HUES64 (cell line): ENCODE results near the gene BATF.

Experiments
- H3K27ac ChIP-seq: 2 replicates; pipeline ENCODE4 v1.7.0; 2013; ENCODE audit warnings: low read depth, low read length, inconsistent platforms
- H3K27me3 ChIP-seq: 2 replicates; pipeline ENCODE4 v1.6.1; 2013; ENCODE audit warnings: mild to moderate bottlenecking, low read length; ENCODE audit not compliant: insufficient read depth
- H3K36me3 ChIP-seq: 2 replicates; pipeline ENCODE4 v1.6.1; 2013; ENCODE audit warnings: mild to moderate bottlenecking, low read length; ENCODE audit not compliant: insufficient read depth
- H3K4me1 ChIP-seq: 2 replicates; pipeline ENCODE4 v1.6.1; 2013; ENCODE audit warnings: mild to moderate bottlenecking, low read length, moderate library complexity; ENCODE audit not compliant: insufficient read depth
- H3K4me3 ChIP-seq: 2 replicates; pipeline ENCODE4 v1.5.1; 2013; ENCODE audit warnings: mild to moderate bottlenecking, low read length, moderate library complexity
- H3K9ac ChIP-seq: 2 replicates; pipeline ENCODE4 v1.6.1; 2013; ENCODE audit warnings: mild to moderate bottlenecking, low read depth, low read length
- H3K9me3 ChIP-seq: 2 replicates; pipeline ENCODE4 v1.6.1; 2013; ENCODE audit warnings: low read depth, low read length; ENCODE audit not compliant: insufficient read depth
- WGBS: fragments of 150-250, 120-280 bp; methylation state at CpG from one replicate; pipeline ENCODE4 v1.1.7; 2013; ENCODE audit warnings: missing lambda C conversion rate; 5-methylcytosine and 5-hydroxymethylcytosine counted together

BATF gene

DNA sequence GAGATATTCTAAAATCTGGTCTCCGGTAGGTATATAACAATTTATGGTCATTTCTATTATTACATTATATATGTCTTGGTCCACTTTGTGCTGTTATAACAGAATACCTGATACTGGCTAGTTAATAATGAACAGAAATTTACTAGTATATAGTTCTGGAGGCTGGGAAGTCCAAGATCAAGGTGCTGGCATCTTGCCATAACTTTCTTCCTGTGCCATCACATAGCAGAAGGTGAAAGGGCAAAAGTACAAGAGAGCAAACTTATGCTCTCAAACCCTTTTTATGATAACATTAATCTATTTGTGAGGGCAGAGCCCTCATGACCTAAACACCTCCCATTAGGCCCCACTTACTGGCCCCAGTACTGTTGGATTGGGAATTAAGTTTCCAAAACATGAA lies 17.9 kb upstream of the BATF start:
- Histone ChIP-seq H3K36me3 (no peaks in the 10 kb centered on the region), H3K9ac (no peak overlapping the region), H3K4me1 (no peaks in the 10 kb centered on the region), H3K27ac (no peak overlapping the region), H3K9me3 (peaks cover 6% of the 10 kb centered on the region; the same call in 1 of the 2 replicates), H3K4me3 (no peak overlapping the region), H3K27me3 (no peaks in the 10 kb centered on the region)
- WGBS: no CpG with 5 or more reads among the region's 1 CpG

DNA sequence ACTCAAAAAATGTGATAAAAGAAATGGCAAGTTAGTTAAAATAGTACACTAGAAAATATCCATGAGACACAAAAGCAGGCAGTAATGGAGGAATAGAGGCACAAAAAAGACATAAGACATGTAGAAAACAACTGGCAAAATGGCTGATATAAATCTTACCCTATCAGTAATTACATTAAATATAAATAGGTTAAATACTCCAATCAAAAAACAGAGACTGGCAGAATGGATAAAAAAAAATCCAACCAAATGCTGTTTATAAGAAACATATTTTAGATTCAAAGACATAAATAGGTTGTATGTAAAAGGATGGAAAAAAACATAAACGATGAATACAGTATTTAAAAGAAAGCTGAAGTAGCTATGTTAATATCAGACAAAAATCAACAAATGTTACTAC lies 15.3 kb upstream of the BATF start:
- Histone ChIP-seq H3K27me3 (no peaks in the 10 kb centered on the region), H3K36me3 (no peaks in the 10 kb centered on the region), H3K9me3 (peaks cover 6% of the 10 kb centered on the region; the same call in 1 of the 2 replicates), H3K27ac (no peak overlapping the region), H3K4me3 (no peak overlapping the region), H3K9ac (no peak overlapping the region), H3K4me1 (no peaks in the 10 kb centered on the region)
- WGBS: no CpG with 5 or more reads among the region's 1 CpG

DNA sequence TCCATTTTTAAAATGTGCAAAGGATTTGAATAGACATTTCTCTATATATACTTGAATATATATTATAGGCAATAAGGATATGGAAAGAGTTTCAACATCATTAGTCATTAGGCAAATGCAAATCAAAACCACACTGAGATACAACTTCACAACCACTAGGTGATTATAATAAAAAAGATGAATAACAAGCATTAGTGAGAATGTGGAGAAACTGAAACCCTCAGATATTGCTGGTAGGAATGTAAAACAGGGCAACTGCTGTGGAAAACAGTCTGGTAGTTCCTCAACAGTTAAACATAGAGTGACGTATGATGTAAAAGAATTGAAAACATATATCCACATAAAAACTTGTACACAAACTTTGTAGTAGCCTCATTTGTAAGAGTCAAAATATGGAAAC lies 11.7 kb upstream of the BATF start:
- peaks cover 11% of the 10 kb centered on the region; the same call in 1 of the 2 replicates for H3K4me1 ChIP-seq
- no peak overlapping the region for H3K27ac ChIP-seq
- no peaks in the 10 kb centered on the region for H3K36me3 ChIP-seq
- no peaks in the 10 kb centered on the region for H3K27me3 ChIP-seq
- H3K9me3 ChIP-seq: peaks cover 6% of the 10 kb centered on the region; the same call in 1 of the 2 replicates
- no peak overlapping the region for H3K9ac ChIP-seq
- H3K4me3 ChIP-seq: no peak overlapping the region
- no CpG with 5 or more reads among the region's 1 CpG for WGBS

DNA sequence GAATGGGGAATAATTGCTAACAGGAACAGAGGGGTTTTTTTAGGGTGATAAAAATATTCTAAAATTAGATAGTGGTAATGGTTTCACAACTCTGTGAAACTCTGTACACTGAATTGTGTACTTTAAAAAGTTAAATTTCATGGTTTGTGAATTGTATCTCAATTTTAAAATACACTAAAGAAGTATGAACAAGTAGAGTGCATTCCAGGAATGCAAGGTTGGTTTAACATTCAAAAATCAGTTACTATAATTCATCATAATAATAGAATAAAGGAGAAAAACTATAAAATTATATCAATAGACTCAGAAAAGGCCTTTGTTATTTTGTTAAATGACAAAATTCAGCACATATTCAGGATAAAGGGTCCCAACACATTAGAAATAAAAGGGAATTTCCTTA lies 11.1 kb upstream of the BATF start:
- Histone ChIP-seq H3K9me3 (peaks cover 6% of the 10 kb centered on the region; the same call in 1 of the 2 replicates), H3K27ac (no peak overlapping the region), H3K4me1 (peaks cover 17% of the 10 kb centered on the region; the same call in 1 of the 2 replicates), H3K4me3 (no peak overlapping the region), H3K27me3 (no peaks in the 10 kb centered on the region), H3K9ac (no peak overlapping the region), H3K36me3 (no peaks in the 10 kb centered on the region)

DNA sequence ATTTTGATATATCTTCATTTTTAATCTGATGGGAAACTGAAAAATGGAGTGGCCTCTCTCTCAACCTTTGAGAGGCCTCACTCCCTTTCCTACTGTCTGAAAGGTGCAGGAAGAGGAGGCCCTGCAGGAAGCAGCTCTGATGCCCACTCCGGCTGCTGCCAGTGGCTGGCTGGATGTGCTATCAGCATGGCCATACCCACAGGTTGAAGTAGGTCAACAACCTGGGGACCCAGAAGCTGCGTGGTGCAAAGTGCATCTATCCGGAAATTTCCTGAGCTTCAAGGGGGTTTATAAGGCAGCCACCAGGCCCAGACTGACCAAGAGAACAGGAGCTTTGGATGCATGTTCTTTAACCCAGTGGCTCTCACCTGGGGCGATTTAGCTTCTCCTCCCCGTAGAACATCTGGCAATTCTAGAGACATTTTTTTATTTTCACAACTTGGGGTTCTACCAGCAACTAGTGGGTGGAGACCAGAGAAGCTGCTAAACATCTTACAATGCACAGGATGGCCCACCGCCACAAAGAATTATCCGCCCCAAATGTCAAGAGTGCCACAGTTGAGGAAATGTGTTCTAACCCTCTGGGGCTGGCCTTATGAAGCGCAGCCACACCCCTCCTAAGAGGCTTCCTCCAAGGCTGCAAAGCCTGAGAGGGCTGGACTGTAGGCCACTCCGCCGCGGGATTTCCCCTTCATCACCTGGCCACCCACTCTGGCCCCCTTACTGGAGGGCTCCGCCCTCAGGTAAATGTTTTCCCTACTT lies 8.2 kb upstream of the BATF start:
- Histone ChIP-seq H3K36me3 (no peaks in the 10 kb centered on the region), H3K9me3 (no peaks in the 10 kb centered on the region; the same call in 1 of the 2 replicates), H3K4me3 (no peak overlapping the region), H3K27me3 (no peaks in the 10 kb centered on the region), H3K9ac (no peak overlapping the region), H3K4me1 (peaks cover 17% of the 10 kb centered on the region; the same call in 1 of the 2 replicates), H3K27ac (no peak overlapping the region)
- WGBS: 89% methylated on average over 12 of the region's 12 CpGs

DNA sequence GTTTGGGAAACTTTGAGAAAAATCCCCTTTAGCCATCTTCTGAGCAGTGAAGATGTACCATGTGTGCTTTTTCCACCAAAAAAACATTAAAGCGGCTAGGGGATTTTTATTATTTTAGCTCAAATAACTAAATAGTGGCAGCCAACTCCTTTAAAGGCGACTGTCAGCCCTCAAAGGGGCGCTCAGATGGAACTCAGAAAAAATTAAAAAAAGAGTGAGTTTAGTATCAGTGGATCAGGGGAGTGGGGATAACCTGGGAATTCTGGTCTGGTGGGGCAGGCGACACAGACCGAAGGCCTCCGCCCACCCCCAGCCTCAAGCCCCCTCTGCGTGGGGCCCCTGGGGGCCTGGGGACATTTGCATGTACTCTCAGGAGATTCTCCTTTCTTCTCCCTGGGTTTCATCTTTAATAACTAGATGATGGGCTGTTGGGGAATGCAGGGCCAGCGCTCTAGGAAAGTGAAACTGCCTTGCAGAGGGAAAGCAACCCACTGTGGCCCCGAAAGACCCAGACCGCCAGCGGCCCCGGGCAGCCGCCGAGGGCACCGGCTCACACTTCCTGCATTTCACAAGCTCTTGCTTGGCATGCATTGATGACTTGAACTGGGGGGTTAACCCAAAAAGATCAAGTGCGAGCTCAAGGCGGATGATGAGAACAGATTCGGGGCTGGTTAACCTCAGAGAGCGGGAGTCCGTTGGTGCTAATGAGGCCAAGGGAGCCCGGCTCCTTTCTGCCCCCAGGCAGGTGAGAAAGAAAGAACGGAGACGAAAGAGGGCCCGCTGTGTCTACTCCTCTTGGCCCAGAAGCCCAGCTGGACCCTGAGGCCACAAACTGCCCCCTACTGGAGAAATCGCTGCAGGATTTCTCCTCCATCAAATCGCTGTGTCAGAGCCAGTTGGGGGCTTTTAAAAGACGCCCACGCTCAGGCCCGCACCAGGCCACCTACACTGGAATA lies 7.3 kb upstream of the BATF start:
- Histone ChIP-seq H3K4me3 (no peak overlapping the region), H3K27ac (no peak overlapping the region), H3K36me3 (no peaks in the 10 kb centered on the region), H3K4me1 (peaks cover 17% of the 10 kb centered on the region; the same call in 1 of the 2 replicates), H3K9me3 (no peaks in the 10 kb centered on the region; the same call in 1 of the 2 replicates), H3K9ac (no peak overlapping the region), H3K27me3 (no peaks in the 10 kb centered on the region)
- WGBS: 59% methylated on average over 29 of the region's 29 CpGs

DNA sequence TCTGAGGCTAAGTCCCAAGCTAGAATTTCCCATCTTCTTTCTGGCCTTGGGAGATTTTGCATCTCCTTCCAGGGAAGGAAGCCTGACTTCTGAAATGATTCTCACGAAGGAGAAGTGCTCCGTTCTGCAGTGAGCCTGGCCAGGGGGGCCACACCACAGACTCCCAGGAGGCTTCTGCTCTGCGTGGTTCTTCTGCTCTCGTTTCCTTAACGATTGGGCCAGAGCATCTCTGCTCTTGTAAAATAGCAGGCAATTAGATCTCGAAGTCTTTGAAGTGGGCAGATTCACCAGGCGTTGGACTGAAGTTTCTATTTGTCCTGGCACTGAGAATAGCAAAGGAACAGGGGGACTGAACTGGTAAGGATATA lies 6.7 kb upstream of the BATF start:
- H3K36me3 ChIP-seq: no peaks in the 10 kb centered on the region
- H3K27ac ChIP-seq: peak overlapping the region; percentile 20; the same call in 1 of the 2 replicates
- H3K4me1 ChIP-seq: peaks cover 17% of the 10 kb centered on the region; the same call in 1 of the 2 replicates
- no peaks in the 10 kb centered on the region; the same call in 1 of the 2 replicates for H3K9me3 ChIP-seq
- H3K4me3 ChIP-seq: no peak overlapping the region
- 70% methylated on average over 7 of the region's 7 CpGs for WGBS
- H3K27me3 ChIP-seq: no peaks in the 10 kb centered on the region
- H3K9ac ChIP-seq: no peak overlapping the region

DNA sequence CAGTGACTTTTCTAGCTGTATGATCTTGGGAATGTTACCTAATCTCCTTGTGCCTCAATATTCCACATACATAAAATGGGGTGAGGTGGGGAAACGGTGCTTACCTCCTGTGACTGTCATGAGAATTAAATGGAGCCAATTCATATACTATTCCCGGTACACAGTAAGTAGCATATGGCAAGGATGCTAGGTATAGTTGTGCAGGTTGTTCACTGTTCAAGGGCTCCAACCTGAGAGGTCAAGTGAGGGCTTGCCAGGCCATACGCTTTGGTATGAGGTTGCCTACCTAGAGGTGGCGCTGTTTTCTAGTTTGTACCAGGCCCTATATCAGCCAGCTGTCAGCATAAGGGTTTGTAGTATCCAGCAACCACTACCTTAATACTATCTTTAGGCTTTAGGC lies 3.6 kb upstream of the BATF start:
- H3K4me3 ChIP-seq: no peak overlapping the region
- H3K27me3 ChIP-seq: no peaks in the 10 kb centered on the region; the same call in 1 of the 2 replicates
- peaks cover 17% of the 10 kb centered on the region; the same call in 1 of the 2 replicates for H3K4me1 ChIP-seq
- no peaks in the 10 kb centered on the region for H3K9me3 ChIP-seq
- H3K27ac ChIP-seq: no peak overlapping the region
- no peak overlapping the region for H3K9ac ChIP-seq
- H3K36me3 ChIP-seq: no peaks in the 10 kb centered on the region
- WGBS: 75% methylated on average over 4 of the region's 4 CpGs

DNA sequence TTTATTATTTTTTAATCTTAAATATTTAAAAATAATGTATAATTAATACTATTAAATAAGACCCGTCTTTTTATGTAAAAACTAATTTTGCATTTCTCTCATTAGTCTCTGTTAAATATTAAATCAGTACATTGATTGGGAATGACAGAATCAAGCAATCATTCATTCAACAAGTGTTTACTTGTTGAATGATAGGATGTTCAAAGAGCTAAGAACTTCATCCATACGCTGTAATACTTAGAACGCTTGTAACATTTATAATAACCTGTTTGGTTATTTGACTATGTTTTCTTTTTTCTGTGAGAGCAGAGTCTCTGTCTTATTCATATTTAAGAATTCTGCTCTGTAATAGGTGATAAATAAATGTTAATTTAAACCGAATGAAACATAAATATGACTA lies 2.9 kb upstream of the BATF start:
- no peaks in the 10 kb centered on the region for H3K36me3 ChIP-seq
- H3K4me3 ChIP-seq: no peak overlapping the region
- H3K27me3 ChIP-seq: no peaks in the 10 kb centered on the region; the same call in 1 of the 2 replicates
- H3K27ac ChIP-seq: no peak overlapping the region
- no peak overlapping the region for H3K9ac ChIP-seq
- WGBS: no CpG with 5 or more reads among the region's 4 CpGs
- H3K9me3 ChIP-seq: no peaks in the 10 kb centered on the region
- peaks cover 17% of the 10 kb centered on the region; the same call in 1 of the 2 replicates for H3K4me1 ChIP-seq

DNA sequence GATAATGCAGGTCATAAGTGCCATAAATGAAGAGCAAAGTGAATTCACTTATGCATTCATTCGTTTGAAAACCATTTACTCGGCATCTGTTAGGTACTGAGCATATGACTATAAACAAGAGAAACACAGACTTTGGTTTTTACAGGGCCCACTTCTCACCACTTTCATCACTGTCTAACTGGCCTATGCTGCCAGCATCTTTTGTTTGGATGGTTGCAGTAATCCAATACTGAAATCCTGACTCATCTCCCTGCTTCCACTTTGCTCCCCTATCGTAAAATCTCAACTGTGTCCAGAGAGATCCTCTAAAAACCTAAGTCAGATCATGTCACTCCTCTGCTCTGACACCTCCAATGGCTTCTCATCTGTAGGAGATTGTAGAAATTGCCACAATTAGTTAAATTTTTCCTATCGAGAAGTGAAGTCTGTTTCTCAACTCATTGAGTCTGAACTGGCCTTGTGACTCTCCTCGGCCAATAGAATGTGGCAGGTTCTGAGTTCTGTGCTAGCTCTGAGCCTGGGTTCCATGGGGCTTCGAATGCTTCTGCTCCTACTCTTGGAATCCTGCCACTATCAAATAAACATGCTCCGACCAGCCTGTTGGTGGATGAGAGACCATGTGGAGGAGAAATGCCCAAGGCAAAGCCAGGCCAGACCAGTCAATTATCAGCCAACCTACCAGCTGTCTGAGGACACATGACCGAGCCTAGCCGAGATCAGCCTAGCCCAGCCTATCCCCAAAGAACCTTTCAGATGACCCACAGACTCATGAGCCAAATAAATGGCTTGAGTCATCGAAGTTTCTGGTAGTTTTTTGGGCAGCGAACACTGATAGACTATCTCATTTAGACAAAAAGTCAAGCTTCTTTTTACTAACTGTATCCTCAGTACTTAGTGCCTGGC lies 2.2 kb upstream of the BATF start:
- 94% methylated on average over 11 of the region's 11 CpGs for WGBS
- Histone ChIP-seq H3K27me3 (no peaks in the 10 kb centered on the region; the same call in 1 of the 2 replicates), H3K9me3 (no peaks in the 10 kb centered on the region), H3K9ac (no peak overlapping the region), H3K4me3 (no peak overlapping the region), H3K27ac (no peak overlapping the region), H3K36me3 (no peaks in the 10 kb centered on the region), H3K4me1 (peaks cover 11% of the 10 kb centered on the region; the same call in 1 of the 2 replicates)
